Type B pancreatic cell (in vitro differentiated cells): ENCODE data around the gene SH3GL2. TPM values are rescaled to one million over a fixed set of nuclear protein-coding genes. Genes with fewer than 3 reads are reported as not detected.

Experiments
- DNase-seq: peaks from one replicate; pipeline ENCODE4 v3.0.0; 2021; ENCODE audit warnings: mixed read lengths; ENCODE audit not compliant: unreplicated experiment; ENCODE audit errors: extremely low spot score
- H3K27ac Mint-ChIP-seq: 2 replicates; pipeline ENCODE4 v1.8.0; 2021; ENCODE audit warnings: mild to moderate bottlenecking, mixed read lengths
- H3K27me3 Mint-ChIP-seq: 2 replicates; pipeline ENCODE4 v1.8.0; 2021; ENCODE audit warnings: mixed read lengths
- H3K36me3 Mint-ChIP-seq: 2 replicates; pipeline ENCODE4 v1.8.0; 2021; ENCODE audit warnings: mixed read lengths
- H3K4me1 Mint-ChIP-seq: one replicate; pipeline ENCODE4 v1.8.0; 2021; ENCODE audit warnings: mixed read lengths; ENCODE audit not compliant: unreplicated experiment
- H3K4me3 Mint-ChIP-seq: 2 replicates; pipeline ENCODE4 v1.8.0; 2021; ENCODE audit warnings: mild to moderate bottlenecking, mixed read lengths
- H3K9me3 Mint-ChIP-seq: 2 replicates; pipeline ENCODE4 v1.8.0; 2021; ENCODE audit warnings: mixed read lengths
- total RNA-seq: library from RNA; stranded (reverse); gene quantifications from 2 replicates; pipeline ENCODE4 v1.2.1, GENCODE V29; 2021; ENCODE audit warnings: low replicate concordance
- TF ChIP-seq, protein P1 (sequence below): fragments of 200-600 bp; sonication (generic); conservative IDR thresholded peaks from 2 replicates; pipeline ENCODE4 v1.5.0; 2021; ENCODE audit warnings: antibody characterized with exemption, mild to moderate bottlenecking

The SH3GL2 gene
- total RNA-seq, 1 donor from 2014 or later: 7.6 TPM

DNA sequence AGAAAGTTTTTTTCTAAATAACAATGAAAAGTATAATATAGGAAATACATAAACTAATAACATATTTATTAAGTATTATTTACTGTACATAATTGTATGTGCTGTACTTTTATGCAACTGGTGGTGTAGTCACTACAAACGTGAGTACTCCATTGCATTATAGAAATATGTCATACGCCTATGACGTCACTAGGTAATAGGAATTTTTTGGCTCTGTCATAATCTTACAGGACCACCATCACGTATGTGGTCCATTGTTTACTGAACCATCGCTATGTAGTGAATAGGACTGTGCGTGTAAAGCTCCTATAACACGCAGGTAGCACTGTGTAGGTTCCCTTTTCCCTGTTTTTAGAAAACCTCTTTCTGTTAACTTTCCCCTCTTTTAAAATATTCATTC is 255.0 kb downstream of the SH3GL2 start:
- TF ChIP-seq, protein P1, sequence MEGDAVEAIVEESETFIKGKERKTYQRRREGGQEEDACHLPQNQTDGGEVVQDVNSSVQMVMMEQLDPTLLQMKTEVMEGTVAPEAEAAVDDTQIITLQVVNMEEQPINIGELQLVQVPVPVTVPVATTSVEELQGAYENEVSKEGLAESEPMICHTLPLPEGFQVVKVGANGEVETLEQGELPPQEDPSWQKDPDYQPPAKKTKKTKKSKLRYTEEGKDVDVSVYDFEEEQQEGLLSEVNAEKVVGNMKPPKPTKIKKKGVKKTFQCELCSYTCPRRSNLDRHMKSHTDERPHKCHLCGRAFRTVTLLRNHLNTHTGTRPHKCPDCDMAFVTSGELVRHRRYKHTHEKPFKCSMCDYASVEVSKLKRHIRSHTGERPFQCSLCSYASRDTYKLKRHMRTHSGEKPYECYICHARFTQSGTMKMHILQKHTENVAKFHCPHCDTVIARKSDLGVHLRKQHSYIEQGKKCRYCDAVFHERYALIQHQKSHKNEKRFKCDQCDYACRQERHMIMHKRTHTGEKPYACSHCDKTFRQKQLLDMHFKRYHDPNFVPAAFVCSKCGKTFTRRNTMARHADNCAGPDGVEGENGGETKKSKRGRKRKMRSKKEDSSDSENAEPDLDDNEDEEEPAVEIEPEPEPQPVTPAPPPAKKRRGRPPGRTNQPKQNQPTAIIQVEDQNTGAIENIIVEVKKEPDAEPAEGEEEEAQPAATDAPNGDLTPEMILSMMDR: no peak
- peaks cover 6% of the 10 kb centered on the region for H3K27me3 Mint-ChIP-seq
- peaks cover 11% of the 10 kb centered on the region for H3K9me3 Mint-ChIP-seq

DNA sequence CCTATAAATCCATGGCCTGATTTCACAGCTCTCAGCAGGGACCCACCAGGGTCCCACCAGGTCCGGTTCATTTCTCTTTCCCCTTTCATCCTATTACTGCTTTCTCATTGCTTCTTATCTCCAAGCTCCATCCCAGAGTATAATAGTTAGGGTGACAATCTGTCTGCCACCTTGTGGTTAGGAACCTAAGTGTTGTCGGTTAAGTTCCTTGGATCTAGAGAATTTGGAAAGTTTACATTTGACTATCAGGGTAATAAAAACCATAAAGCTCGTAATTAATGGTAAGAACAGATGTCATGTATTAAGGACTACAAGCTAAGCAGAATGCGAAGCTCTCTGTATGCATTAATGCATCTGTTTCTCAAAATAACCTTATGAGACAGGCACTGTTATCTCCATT is 259.1 kb downstream of the SH3GL2 start:
- Mint-ChIP-seq H3K27ac (no peak overlapping the region), H3K27me3 (peaks cover 6% of the 10 kb centered on the region), H3K4me3 (no peak overlapping the region), H3K36me3 (peaks cover 3% of the 10 kb centered on the region), H3K9me3 (peaks cover 11% of the 10 kb centered on the region), H3K4me1 (peaks cover 32% of the 10 kb centered on the region)
- no peak for DNase-seq
- TF ChIP-seq, protein P1: peak; percentile 27

More for the DNA sequence above, 255.0 kb downstream of the SH3GL2 start:
- H3K4me3 Mint-ChIP-seq: no peak overlapping the region
- peaks cover 3% of the 10 kb centered on the region for H3K36me3 Mint-ChIP-seq
- H3K4me1 Mint-ChIP-seq: peaks cover 13% of the 10 kb centered on the region
- no peak for DNase-seq
- H3K27ac Mint-ChIP-seq: no peak overlapping the region

DNA sequence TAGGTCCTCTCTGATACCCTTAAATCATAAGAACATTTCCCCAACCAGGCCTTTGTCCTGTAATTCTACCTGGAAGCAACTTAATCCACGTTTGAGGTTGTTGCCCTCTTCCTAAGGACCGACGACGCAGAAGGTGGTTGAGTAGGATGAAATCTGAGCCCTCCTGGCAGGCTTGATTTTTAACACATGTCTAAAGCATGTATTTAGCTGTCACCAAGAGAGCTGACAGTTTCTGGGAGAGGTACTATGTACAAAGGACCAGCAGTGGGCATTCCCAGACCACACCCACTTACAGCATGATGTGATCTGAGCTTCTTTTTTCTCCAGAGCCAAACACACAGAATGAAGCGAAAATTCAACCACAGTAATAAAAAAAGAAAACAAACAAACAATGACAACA is 260.9 kb downstream of the SH3GL2 start:
- no peak for DNase-seq
- TF ChIP-seq, protein P1: no peak
- no peaks in the 10 kb centered on the region for H3K27me3 Mint-ChIP-seq
- no peak overlapping the region for H3K27ac Mint-ChIP-seq
- peaks cover 6% of the 10 kb centered on the region for H3K36me3 Mint-ChIP-seq
- H3K4me1 Mint-ChIP-seq: peaks cover 32% of the 10 kb centered on the region
- no peak overlapping the region for H3K4me3 Mint-ChIP-seq
- H3K9me3 Mint-ChIP-seq: peaks cover 20% of the 10 kb centered on the region

DNA sequence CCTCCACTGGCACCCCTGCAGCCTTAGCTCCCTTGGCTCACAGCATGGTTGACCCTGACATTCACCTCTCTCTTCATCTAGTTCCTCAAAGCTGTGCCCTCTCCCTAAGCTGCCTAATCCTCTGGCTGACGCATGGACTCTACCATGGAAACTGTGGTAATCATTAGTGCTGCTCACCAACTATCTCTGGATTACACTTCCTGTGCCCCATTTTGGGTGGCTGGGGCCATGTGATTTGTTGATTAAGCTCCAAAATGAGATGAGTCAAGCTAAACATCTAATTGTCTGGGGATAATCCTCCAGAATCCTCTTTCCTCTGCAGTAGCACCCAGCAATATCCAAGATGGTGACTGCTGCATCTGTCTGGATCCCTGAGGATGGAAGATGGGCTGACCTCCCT is 264.4 kb downstream of the SH3GL2 start:
- H3K4me3 Mint-ChIP-seq: no peak overlapping the region

More for the DNA sequence above, 264.4 kb downstream of the SH3GL2 start:
- Mint-ChIP-seq H3K4me1 (peaks cover 35% of the 10 kb centered on the region), H3K27me3 (no peaks in the 10 kb centered on the region), H3K27ac (no peak overlapping the region), H3K36me3 (peaks cover 6% of the 10 kb centered on the region), H3K9me3 (peaks cover 20% of the 10 kb centered on the region)
- DNase-seq: no peak
- TF ChIP-seq, protein P1: no peak
